ENCODE results near the gene SCN3B.

DNA sequence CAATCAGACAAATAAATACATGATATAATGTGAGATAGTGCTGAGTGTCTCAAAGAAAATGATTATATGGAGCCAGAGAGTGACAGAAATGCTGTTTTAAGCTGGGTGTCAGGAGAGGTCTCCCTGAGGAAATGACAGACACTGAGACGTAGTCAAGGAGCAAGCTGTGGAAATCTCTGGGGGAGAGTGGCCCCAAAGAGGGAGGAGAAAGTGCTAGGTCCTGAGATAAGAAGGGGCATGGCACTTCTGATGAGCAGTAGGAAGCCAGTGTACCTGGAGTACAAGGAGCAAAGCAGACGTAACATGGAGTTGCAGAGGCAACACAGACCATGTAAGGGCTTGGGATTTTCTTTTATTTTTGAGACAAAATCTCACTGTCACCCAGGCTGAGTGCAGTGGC is 48.3 kb upstream of the SCN3B start:
- no peak for TF ChIP-seq POLR2AphosphoS5 (IDR thresholded peaks at IDR 0.05)
- TF ChIP-seq, protein P1, sequence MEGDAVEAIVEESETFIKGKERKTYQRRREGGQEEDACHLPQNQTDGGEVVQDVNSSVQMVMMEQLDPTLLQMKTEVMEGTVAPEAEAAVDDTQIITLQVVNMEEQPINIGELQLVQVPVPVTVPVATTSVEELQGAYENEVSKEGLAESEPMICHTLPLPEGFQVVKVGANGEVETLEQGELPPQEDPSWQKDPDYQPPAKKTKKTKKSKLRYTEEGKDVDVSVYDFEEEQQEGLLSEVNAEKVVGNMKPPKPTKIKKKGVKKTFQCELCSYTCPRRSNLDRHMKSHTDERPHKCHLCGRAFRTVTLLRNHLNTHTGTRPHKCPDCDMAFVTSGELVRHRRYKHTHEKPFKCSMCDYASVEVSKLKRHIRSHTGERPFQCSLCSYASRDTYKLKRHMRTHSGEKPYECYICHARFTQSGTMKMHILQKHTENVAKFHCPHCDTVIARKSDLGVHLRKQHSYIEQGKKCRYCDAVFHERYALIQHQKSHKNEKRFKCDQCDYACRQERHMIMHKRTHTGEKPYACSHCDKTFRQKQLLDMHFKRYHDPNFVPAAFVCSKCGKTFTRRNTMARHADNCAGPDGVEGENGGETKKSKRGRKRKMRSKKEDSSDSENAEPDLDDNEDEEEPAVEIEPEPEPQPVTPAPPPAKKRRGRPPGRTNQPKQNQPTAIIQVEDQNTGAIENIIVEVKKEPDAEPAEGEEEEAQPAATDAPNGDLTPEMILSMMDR (IDR thresholded peaks at IDR 0.05): no peak
